Hepatocyte (in vitro differentiated cells): ENCODE results near the gene FAM78A. TPM values are rescaled to one million over a fixed set of nuclear protein-coding genes. Genes with fewer than 3 reads are reported as not detected.

Experiments
- DNase-seq: peaks from one replicate; pipeline ENCODE4 v3.0.0-alpha.2; 2016; ENCODE audit warnings: low spot score
- H2AFZ ChIP-seq: fragments of 200-600 bp; sonication (generic); 2 replicates; pipeline ENCODE4 v1.6.0; 2016; ENCODE audit warnings: antibody characterized with exemption, mild to moderate bottlenecking
- H3K27ac ChIP-seq: fragments of 200-600 bp; sonication (generic); 2 replicates; pipeline ENCODE4 v1.5.1; 2016; ENCODE audit warnings: mild to moderate bottlenecking
- H3K27me3 ChIP-seq: fragments of 200-600 bp; sonication (generic); 2 replicates; pipeline ENCODE4 v1.6.1; 2016
- H3K36me3 ChIP-seq: fragments of 200-600 bp; sonication (generic); replicated peaks from 2 replicates; pipeline ENCODE4 v1.5.1; 2016; ENCODE audit warnings: low read depth; ENCODE audit not compliant: insufficient read depth
- H3K4me1 ChIP-seq: fragments of 200-600 bp; sonication (generic); 2 replicates; pipeline ENCODE4 v1.5.1; 2016; ENCODE audit warnings: mild to moderate bottlenecking, moderate library complexity; ENCODE audit not compliant: insufficient read depth
- H3K4me2 ChIP-seq: fragments of 200-600 bp; sonication (generic); 2 replicates; pipeline ENCODE4 v1.6.0; 2016
- H3K4me3 ChIP-seq: fragments of 200-600 bp; sonication (generic); 2 replicates; pipeline ENCODE4 v1.5.1; 2016; ENCODE audit warnings: mild to moderate bottlenecking
- H3K79me2 ChIP-seq: fragments of 200-600 bp; sonication (generic); 2 replicates; pipeline ENCODE4 v1.6.0; 2017; ENCODE audit warnings: mild to moderate bottlenecking
- H3K9me2 ChIP-seq: fragments of 200-600 bp; sonication (generic); replicated peaks from 2 replicates; pipeline ENCODE4 v1.6.0; 2017; ENCODE audit warnings: mild to moderate bottlenecking; ENCODE audit not compliant: insufficient read depth
- H3K9me3 ChIP-seq: fragments of 200-600 bp; sonication (generic); 2 replicates; pipeline ENCODE4 v1.5.1; 2016; ENCODE audit warnings: low read depth, mild to moderate bottlenecking
- H4K20me1 ChIP-seq: fragments of 200-600 bp; sonication (generic); 2 replicates; pipeline ENCODE4 v1.6.0; 2016; ENCODE audit warnings: mild to moderate bottlenecking; ENCODE audit not compliant: insufficient read depth, poor library complexity, severe bottlenecking
- EZH2 ChIP-seq: fragments of 200-600 bp; sonication (generic); IDR thresholded peaks from 2 replicates; pipeline ENCODE4 v1.6.1; 2016; ENCODE audit warnings: antibody characterized with exemption, mild to moderate bottlenecking, borderline replicate concordance
- EZH2phosphoT487 ChIP-seq: fragments of 200-600 bp; sonication (generic); IDR thresholded peaks from one replicate; pipeline ENCODE4 v1.6.1; 2018; ENCODE audit warnings: antibody characterized with exemption, mild to moderate bottlenecking, low read depth, moderate library complexity; ENCODE audit not compliant: unreplicated experiment, severe bottlenecking
- WGBS: methylation state at CpG from one replicate; pipeline ENCODE4 v1.1.6; 2016; ENCODE audit warnings: low lambda C conversion rate; ENCODE audit errors: missing lambda C conversion rate; 5-methylcytosine and 5-hydroxymethylcytosine counted together
- polyA plus RNA-seq: library from polyadenylated mRNA; unstranded; fragments of >200 nt; fragmentation: Nextera tagmentation; extraction: Ambion mirVana; gene quantifications from 2 replicates; pipeline ENCODE4 v1.2.1, GENCODE V29; 2016
- total RNA-seq: library from RNA; depleted of rRNA; stranded (reverse); fragments of >200 nt; gene quantifications from 2 replicates; pipeline ENCODE4 v1.2.3, GENCODE V29; 2014
- TF ChIP-seq, protein P1 (sequence below): fragments of 200-600 bp; sonication (generic); IDR thresholded peaks from 2 replicates; pipeline ENCODE4 v1.5.1; 2016; ENCODE audit warnings: antibody characterized with exemption, mild to moderate bottlenecking; ENCODE audit not compliant: poor library complexity

The FAM78A gene
- total and polyA plus RNA-seq, 2 experiments from 2014 or later: 0.27 TPM; not detected in 1

DNA sequence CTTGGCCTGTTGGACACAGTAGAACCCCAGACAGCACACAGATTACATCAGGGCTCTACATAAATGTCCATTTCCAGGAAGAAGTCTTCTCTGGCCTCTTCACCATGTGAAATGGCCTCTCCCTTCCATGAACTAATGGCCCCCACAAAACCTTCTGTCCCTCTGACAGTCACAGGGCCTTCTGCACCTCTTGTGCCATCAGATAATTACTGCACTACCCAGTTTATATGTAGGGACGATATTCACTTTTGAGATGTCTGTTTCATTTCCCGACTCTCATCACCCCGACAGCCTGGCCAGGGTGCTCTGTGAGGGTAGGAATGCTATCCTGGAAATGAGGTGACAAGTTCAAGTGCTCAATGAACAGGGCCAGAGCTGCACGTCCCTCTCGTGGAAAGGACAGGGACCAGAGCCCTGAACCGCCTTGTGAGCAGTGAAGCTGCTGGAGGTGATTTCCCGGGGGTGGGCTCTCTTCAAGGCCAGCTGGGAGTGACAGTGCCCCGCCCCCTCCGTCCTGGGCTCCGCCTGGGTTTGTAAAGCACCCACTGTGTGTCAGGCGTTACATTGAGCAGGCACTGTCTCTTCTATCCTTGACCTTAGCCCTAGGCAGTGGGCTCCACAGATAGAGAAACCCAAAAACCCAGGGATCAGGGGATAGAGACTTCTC, 3.0 kb upstream of the FAM78A start:
- no peak overlapping the region for H3K4me2 ChIP-seq

DNA sequence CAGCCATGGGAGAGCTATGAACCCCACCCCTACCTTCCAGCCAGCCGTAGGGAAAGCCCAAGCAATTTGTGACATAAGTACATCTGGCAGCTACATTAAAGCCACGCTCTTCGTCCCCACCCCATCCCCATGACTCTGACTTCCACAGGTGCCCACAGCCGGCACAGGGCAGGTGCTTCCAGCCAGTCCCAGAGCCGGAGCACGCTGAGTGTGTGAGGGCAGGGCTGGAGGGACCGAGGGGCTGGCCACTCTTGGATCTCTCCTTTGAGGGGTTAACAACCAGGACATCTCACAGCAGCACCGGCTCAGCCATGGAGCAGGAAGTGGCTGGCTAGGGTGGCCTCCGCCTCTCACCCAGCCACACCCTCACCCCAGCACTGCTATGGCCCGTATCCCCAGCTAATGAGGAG, 2.4 kb upstream of the FAM78A start:
- H3K79me2 ChIP-seq: no peaks in the 10 kb centered on the region
- no peaks in the 10 kb centered on the region for H3K9me2 ChIP-seq
- no peak for DNase-seq
- no peaks in the 10 kb centered on the region for H4K20me1 ChIP-seq
- H3K9me3 ChIP-seq: no peaks in the 10 kb centered on the region
- 70% methylated on average over 10 of the region's 10 CpGs for WGBS
- peaks cover 61% of the 10 kb centered on the region for H3K27me3 ChIP-seq
- H3K4me2 ChIP-seq: no peak overlapping the region
- TF ChIP-seq EZH2 (no peak), EZH2phosphoT487 (no peak)
- TF ChIP-seq, protein P1, sequence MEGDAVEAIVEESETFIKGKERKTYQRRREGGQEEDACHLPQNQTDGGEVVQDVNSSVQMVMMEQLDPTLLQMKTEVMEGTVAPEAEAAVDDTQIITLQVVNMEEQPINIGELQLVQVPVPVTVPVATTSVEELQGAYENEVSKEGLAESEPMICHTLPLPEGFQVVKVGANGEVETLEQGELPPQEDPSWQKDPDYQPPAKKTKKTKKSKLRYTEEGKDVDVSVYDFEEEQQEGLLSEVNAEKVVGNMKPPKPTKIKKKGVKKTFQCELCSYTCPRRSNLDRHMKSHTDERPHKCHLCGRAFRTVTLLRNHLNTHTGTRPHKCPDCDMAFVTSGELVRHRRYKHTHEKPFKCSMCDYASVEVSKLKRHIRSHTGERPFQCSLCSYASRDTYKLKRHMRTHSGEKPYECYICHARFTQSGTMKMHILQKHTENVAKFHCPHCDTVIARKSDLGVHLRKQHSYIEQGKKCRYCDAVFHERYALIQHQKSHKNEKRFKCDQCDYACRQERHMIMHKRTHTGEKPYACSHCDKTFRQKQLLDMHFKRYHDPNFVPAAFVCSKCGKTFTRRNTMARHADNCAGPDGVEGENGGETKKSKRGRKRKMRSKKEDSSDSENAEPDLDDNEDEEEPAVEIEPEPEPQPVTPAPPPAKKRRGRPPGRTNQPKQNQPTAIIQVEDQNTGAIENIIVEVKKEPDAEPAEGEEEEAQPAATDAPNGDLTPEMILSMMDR: no peak
- peaks cover 4% of the 10 kb centered on the region for H3K4me1 ChIP-seq
- H3K27ac ChIP-seq: no peak overlapping the region
- H3K36me3 ChIP-seq: no peaks in the 10 kb centered on the region
- H2AFZ ChIP-seq: no peak overlapping the region
- H3K4me3 ChIP-seq: no peak overlapping the region

More for the DNA sequence above, 3.0 kb upstream of the FAM78A start:
- no peaks in the 10 kb centered on the region for H3K36me3 ChIP-seq
- no peak for DNase-seq
- WGBS: 80% methylated on average over 11 of the region's 11 CpGs
- H3K27me3 ChIP-seq: peaks cover 59% of the 10 kb centered on the region
- no peak overlapping the region for H2AFZ ChIP-seq
- no peak overlapping the region for H3K4me3 ChIP-seq
- no peaks in the 10 kb centered on the region for H3K9me3 ChIP-seq
- H3K9me2 ChIP-seq: no peaks in the 10 kb centered on the region
- no peak overlapping the region for H3K27ac ChIP-seq
- peaks cover 4% of the 10 kb centered on the region for H3K4me1 ChIP-seq
- no peaks in the 10 kb centered on the region for H4K20me1 ChIP-seq
- TF ChIP-seq, protein P1: no peak
- TF ChIP-seq EZH2: no peak
- no peak for TF ChIP-seq EZH2phosphoT487
- no peaks in the 10 kb centered on the region for H3K79me2 ChIP-seq

DNA sequence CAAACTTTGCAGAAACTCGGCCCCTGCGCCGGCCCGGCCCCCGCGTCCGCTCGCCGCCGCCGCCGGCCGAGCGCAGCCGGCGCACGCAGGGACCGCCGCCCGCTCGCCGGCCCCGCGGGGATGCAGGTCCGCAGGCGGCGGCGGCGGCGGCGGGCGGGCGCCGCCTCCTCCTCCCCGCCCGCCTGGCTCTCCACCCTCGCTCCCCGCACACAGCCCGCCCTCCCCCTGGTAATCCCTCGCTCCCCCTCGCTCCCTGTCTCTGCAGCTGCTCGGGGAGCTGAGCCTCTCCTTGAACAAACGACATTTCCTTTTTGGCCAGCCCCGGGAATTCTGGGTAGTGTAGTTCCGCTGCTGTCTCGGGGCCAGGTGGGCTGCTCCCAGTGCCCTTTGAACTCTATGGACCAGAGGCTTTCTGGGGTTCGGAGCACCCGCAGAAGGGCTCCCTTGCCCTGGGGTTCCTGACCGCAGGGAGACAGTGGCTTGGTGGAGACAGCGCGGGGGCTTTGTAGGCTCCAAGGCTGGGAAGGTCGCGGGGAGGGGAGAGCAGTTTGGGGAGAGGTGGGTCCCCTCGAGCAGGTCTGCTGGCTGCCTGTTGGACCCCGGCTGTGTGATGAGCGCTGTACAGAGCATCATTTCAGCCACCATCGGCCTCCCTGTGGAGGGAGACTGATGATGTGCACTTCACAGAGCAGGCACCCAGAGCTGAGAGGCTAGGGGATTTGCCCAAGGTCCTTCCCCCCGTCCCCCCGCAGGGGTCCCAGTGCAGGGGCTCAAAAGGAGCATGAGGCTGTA, 1.8 kb upstream of the FAM78A start:
- Histone ChIP-seq H3K9me2 (no peaks in the 10 kb centered on the region), H3K4me2 (peak overlapping the region; percentile 99)

More for the DNA sequence above, 1.8 kb upstream of the FAM78A start:
- DNase-seq: peak; percentile 88
- H3K4me1 ChIP-seq: peaks cover 4% of the 10 kb centered on the region
- WGBS: 36% methylated on average over 16 of the region's 59 CpGs
- no peaks in the 10 kb centered on the region for H3K36me3 ChIP-seq
- H3K9me3 ChIP-seq: no peaks in the 10 kb centered on the region
- peaks cover 56% of the 10 kb centered on the region for H3K27me3 ChIP-seq
- H2AFZ ChIP-seq: no peak overlapping the region
- H4K20me1 ChIP-seq: no peaks in the 10 kb centered on the region
- no peaks in the 10 kb centered on the region for H3K79me2 ChIP-seq
- no peak overlapping the region for H3K27ac ChIP-seq
- TF ChIP-seq EZH2phosphoT487 (no peak), EZH2 (no peak)
- TF ChIP-seq, protein P1: no peak
- no peak overlapping the region for H3K4me3 ChIP-seq
